AG09309 (cell line): ENCODE measurements around the gene LMO7.
"Not testable (repeated sequence)": the region's sequence is repeated elsewhere in the genome, so short reads cannot be mapped to it uniquely, and the experiment has no call there.

Source experiments
- DNase-seq: peaks from one replicate; pipeline ENCODE4 v3.0.0-alpha.2; 2010; ENCODE audit warnings: low read depth
- H3K4me3 ChIP-seq: 2 replicates; pipeline ENCODE4 v1.5.1; 2011; ENCODE audit warnings: mild to moderate bottlenecking, low read depth, low read length, moderate library complexity; ENCODE audit not compliant: control insufficient read depth
- TF ChIP-seq, protein P1 (sequence below): IDR thresholded peaks from 2 replicates; pipeline ENCODE4 v1.5.1; 2011; ENCODE audit warnings: mild to moderate bottlenecking, low read depth, low read length, inconsistent platforms; ENCODE audit not compliant: insufficient read depth, control insufficient read depth; ENCODE audit errors: missing control alignments

LMO7 gene

DNA sequence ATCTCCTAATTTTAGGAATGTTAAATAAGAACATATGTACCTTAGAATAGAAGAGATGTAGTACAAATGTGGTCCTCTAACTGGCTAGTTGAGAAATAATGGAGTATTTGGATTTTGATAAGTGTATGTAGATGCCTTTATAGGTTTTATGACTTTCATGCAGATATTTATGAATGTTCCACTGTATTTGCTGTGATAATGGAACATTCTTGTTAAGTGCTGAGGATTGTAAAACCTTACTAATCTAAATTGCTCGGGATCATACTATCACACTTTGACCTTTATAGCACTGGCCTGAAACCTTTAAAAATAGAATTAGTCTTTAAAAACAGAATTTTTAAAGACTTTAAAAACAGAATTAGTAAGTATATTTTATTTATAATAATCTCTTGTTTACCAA lies 135.1 kb downstream of the LMO7 start:
- TF ChIP-seq, protein P1, sequence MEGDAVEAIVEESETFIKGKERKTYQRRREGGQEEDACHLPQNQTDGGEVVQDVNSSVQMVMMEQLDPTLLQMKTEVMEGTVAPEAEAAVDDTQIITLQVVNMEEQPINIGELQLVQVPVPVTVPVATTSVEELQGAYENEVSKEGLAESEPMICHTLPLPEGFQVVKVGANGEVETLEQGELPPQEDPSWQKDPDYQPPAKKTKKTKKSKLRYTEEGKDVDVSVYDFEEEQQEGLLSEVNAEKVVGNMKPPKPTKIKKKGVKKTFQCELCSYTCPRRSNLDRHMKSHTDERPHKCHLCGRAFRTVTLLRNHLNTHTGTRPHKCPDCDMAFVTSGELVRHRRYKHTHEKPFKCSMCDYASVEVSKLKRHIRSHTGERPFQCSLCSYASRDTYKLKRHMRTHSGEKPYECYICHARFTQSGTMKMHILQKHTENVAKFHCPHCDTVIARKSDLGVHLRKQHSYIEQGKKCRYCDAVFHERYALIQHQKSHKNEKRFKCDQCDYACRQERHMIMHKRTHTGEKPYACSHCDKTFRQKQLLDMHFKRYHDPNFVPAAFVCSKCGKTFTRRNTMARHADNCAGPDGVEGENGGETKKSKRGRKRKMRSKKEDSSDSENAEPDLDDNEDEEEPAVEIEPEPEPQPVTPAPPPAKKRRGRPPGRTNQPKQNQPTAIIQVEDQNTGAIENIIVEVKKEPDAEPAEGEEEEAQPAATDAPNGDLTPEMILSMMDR: no peak
- H3K4me3 ChIP-seq: no peak overlapping the region
- no peak for DNase-seq

DNA sequence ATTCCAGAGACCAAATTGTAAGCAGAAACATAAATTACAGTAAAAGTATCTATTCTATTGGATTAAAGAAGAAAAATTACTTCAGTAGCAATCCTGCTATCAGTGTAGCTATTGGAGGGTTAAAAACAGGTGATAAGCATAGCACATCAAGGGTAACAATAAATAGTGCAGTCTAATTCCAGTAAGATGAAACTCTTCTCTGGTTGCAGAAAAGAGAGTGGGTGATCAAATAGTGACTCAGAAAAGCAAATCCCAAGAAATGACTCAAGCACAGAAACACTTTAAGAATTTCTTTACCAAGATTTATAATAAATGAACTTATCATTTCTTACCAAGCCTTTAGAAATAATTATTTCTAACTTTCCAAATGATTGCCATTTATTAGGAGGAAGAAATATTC lies 135.7 kb downstream of the LMO7 start:
- TF ChIP-seq, protein P1: no peak
- DNase-seq: peak; percentile 43
- H3K4me3 ChIP-seq: no peak overlapping the region

DNA sequence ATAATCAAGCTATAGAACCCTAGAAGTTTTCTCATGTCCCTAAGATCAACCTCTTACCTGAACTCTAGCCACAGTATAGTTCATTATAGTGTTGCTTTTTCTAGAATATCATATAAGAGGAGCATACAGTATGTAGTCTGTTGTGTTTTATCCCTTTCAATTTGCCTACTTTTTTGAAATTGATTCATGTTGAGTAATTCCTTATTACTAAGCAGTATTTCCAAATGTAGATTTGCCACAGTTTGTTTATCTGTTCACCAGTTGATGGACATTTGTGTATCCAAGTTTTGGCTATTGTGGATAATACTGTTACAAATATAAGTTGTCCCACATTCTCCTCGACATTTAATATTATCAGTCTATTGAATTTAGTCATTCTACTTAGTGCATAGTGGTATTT lies 138.0 kb downstream of the LMO7 start:
- no peak for DNase-seq
- no peak overlapping the region for H3K4me3 ChIP-seq
- TF ChIP-seq, protein P1: no peak

DNA sequence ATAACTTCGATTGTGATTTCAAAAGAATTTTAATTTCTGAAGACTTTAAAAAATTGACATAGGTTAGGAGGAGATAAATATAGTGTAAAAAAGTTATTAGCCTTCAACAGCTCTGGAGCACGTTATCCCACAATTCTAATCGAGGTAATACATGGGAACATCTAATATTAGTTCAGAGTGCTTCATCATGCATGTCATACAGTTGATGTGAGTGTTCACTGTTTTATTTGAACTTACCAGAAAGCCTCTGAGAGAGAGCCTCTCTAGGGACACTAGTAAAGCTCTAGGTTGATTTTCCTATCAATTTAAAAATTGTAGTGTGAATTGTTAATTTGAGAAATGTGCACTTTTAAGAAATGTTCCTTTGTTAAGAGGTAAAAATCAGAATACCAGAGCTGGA lies 140.4 kb downstream of the LMO7 start:
- DNase-seq: no peak
- H3K4me3 ChIP-seq: no peak overlapping the region
- TF ChIP-seq, protein P1: no peak

DNA sequence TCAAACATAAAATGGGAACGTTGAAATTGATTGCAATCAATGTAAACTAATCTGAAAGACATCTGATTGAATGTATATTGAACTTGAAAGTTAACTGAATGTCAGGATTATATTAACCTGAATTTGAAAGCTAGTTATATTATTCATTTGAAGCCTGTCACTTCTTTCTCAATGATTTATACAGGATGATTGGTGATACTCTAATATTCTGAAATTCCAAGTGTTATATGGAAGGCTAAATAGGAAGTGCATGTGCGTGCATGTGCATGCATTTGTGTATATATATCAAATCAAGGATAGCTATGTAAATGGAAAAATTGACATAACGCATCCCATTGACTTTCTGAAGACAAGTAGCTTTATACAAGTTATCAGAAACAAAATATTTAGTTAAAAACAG lies 143.3 kb downstream of the LMO7 start:
- TF ChIP-seq, protein P1: no peak
- no peak for DNase-seq
- no peak overlapping the region for H3K4me3 ChIP-seq

DNA sequence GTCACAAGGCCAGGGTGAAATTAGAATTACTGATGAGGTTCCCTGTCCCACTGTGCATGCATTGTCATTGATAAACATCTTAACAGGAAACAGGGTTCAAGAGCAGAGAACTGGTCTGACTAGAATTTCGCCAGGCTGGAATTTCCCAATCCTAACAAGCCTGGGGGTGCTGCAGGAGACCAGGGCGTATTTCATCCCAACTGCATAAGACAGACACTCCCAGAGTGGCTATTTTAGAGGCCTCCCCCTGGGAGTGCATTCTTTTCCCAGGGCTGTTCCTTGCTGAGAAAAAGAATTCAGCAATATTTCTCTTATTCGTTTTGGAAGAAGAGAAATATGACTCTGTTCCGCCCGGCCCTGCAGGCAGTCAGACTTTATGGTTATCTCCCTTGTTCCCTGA lies 144.0 kb downstream of the LMO7 start:
- DNase-seq, H3K4me3 ChIP-seq: not testable (repeated sequence)

DNA sequence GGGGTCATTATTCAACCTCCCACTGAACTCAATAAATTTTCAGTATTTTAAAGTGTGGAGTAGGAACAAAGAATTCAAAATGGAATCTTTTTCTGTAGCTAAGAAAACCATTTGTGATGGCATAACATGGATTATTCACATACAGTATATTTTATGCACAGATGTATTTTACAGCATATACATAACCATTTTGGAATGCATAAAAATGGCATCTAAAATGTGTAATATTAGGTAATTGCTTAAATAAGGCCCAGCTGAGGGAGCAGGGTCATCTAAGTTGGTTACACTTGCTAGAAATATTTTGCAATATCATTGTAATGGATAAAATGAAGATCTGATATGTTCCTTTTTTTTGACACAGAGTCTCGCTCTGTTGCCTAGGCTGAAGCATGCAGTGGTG lies 146.9 kb downstream of the LMO7 start:
- DNase-seq: no peak
- H3K4me3 ChIP-seq: no peak overlapping the region
- TF ChIP-seq, protein P1: no peak
